Liver (tissue), 9 donors: ENCODE results near the gene UBASH3B. TPM values are rescaled to one million over a fixed set of nuclear protein-coding genes. Genes with fewer than 3 reads are reported as not detected.

Experiments used
- DNase-seq: peaks from one replicate; pipeline ENCODE4 v3.0.0-alpha.2; 2017; ENCODE audit warnings: low spot score
- H3K27ac ChIP-seq, 2 donors: one replicate each; pipeline ENCODE4 v1.7.0; 2013; ENCODE audit warnings: inconsistent platforms in 2 of 2, low read length in 2 of 2, control low read depth in 1 of 2, low read depth in 1 of 2, mild to moderate bottlenecking in 1 of 2
- H3K27me3 ChIP-seq, 4 donors: one replicate each; pipeline versions ENCODE4 v1.6.1 to v1.7.0; 2013; ENCODE audit warnings: low read length in 3 of 4, inconsistent platforms in 1 of 4, mild to moderate bottlenecking in 1 of 4, moderate library complexity in 1 of 4; ENCODE audit not compliant: control insufficient read depth in 4 of 4, insufficient read depth in 4 of 4
- H3K36me3 ChIP-seq, 4 donors: one replicate each; pipeline versions ENCODE4 v1.6.1 to v1.7.0; 2013; ENCODE audit warnings: low read length in 3 of 4, mild to moderate bottlenecking in 3 of 4, low read depth in 1 of 4, moderate library complexity in 1 of 4; ENCODE audit not compliant: control insufficient read depth in 4 of 4, insufficient read depth in 3 of 4
- H3K4me1 ChIP-seq, 4 donors: one replicate each; pipeline versions ENCODE4 v1.6.1 to v1.7.0; 2013; ENCODE audit warnings: low read length in 3 of 4, mild to moderate bottlenecking in 3 of 4, moderate library complexity in 1 of 4; ENCODE audit not compliant: control insufficient read depth in 4 of 4, insufficient read depth in 4 of 4
- H3K4me3 ChIP-seq, 3 donors: one replicate each; pipeline versions ENCODE4 v1.6.1 to v1.7.0; 2013; ENCODE audit warnings: low read length in 3 of 3, control low read depth in 1 of 3, low read depth in 1 of 3, mild to moderate bottlenecking in 1 of 3
- H3K9ac ChIP-seq, 2 donors: one replicate each; pipeline ENCODE4 v1.7.0; 2013; ENCODE audit warnings: low read length in 2 of 2, mild to moderate bottlenecking in 2 of 2, moderate library complexity in 2 of 2, control low read depth in 1 of 2, low read depth in 1 of 2
- H3K9me3 ChIP-seq, 4 donors: one replicate each; pipeline versions ENCODE4 v1.6.1 to v1.7.0; 2013; ENCODE audit warnings: low read length in 3 of 4; ENCODE audit not compliant: control insufficient read depth in 4 of 4
- ATF3 ChIP-seq: IDR thresholded peaks from 2 replicates; pipeline ENCODE4 v1.6.1; 2016; ENCODE audit warnings: antibody characterized with exemption
- CTCF ChIP-seq: fragments of 150-350 bp; IDR thresholded peaks from 2 replicates; pipeline ENCODE4 v1.5.1; 2017; ENCODE audit warnings: improper control_type of control experiment, low read depth, low read length; ENCODE audit not compliant: missing input control
- EGR1 ChIP-seq, 2 donors: IDR thresholded peaks; 2 replicates each; pipeline ENCODE4 v1.6.1; 2016 to 2018; ENCODE audit warnings: antibody characterized with exemption in 2 of 2, low read depth in 2 of 2
- FOXA1 ChIP-seq: IDR thresholded peaks from 2 replicates; pipeline ENCODE4 v1.6.1; 2016; ENCODE audit warnings: antibody characterized with exemption
- FOXA2 ChIP-seq: IDR thresholded peaks from 2 replicates; pipeline ENCODE4 v1.6.1; 2016; ENCODE audit warnings: antibody characterized with exemption
- GABPA ChIP-seq, 2 donors: IDR thresholded peaks in 1 of 2; conservative IDR thresholded peaks in 1 of 2; 2 replicates each; pipeline ENCODE4 v1.6.1; 2016; ENCODE audit warnings: antibody characterized with exemption in 2 of 2, mild to moderate bottlenecking in 1 of 2, moderate library complexity in 1 of 2
- HNF4A ChIP-seq, 2 donors: conservative IDR thresholded peaks; 2 replicates each; pipeline ENCODE4 v1.6.1; 2016; ENCODE audit warnings: antibody characterized with exemption in 2 of 2, mild to moderate bottlenecking in 2 of 2
- HNF4G ChIP-seq: IDR thresholded peaks from 2 replicates; pipeline ENCODE4 v1.6.1; 2016; ENCODE audit warnings: antibody characterized with exemption
- JUND ChIP-seq, 2 donors: IDR thresholded peaks; 2 replicates each; pipeline ENCODE4 v1.6.1; 2016; ENCODE audit warnings: antibody characterized with exemption in 2 of 2
- MAX ChIP-seq: IDR thresholded peaks from 2 replicates; pipeline ENCODE4 v1.6.1; 2016; ENCODE audit warnings: antibody characterized with exemption
- NR2F2 ChIP-seq: IDR thresholded peaks from 2 replicates; pipeline ENCODE4 v1.6.1; 2016; ENCODE audit warnings: antibody characterized with exemption
- RAD21 ChIP-seq, 2 donors: IDR thresholded peaks; 2 replicates each; pipeline ENCODE4 v1.6.1; 2016; ENCODE audit warnings: antibody characterized with exemption in 2 of 2, mild to moderate bottlenecking in 2 of 2
- REST ChIP-seq: IDR thresholded peaks from 2 replicates; pipeline ENCODE4 v1.6.1; 2016; ENCODE audit warnings: antibody characterized with exemption, mild to moderate bottlenecking
- RXRA ChIP-seq, 2 donors: IDR thresholded peaks; 2 replicates each; pipeline ENCODE4 v1.6.1; 2017 to 2018; ENCODE audit warnings: antibody characterized with exemption in 2 of 2, mild to moderate bottlenecking in 1 of 2
- SP1 ChIP-seq: IDR thresholded peaks from 2 replicates; pipeline ENCODE4 v1.6.1; 2018; ENCODE audit warnings: antibody characterized with exemption, mild to moderate bottlenecking
- TAF1 ChIP-seq: conservative IDR thresholded peaks from 2 replicates; pipeline ENCODE4 v1.6.1; 2016; ENCODE audit warnings: antibody characterized with exemption, mild to moderate bottlenecking
- YY1 ChIP-seq: IDR thresholded peaks from 2 replicates; pipeline ENCODE4 v1.6.1; 2016; ENCODE audit warnings: antibody characterized with exemption, mild to moderate bottlenecking
- ZBTB33 ChIP-seq: IDR thresholded peaks from 2 replicates; pipeline ENCODE4 v1.6.1; 2016; ENCODE audit warnings: antibody characterized with exemption
- WGBS: extraction: QIAGEN DNeasy Blood & Tissue Kit; methylation state at CpG from one replicate; pipeline ENCODE4 v1.1.7; 2013; 5-methylcytosine and 5-hydroxymethylcytosine counted together
- polyA plus RNA-seq, 2 donors: library from polyadenylated mRNA; stranded (reverse) in 1 of 2; unstranded in 1 of 2; fragments of 200-250 nt in 1 of 2; fragments of >200 nt in 1 of 2; fragmentation: Nextera tagmentation in 1 of 2; extraction: Ambion mirVana in 1 of 2; gene quantifications; one replicate each; pipeline versions ENCODE4 v1.2.1 to v1.2.3, GENCODE V29; 2013 to 2015
- total RNA-seq, 2 donors: library from RNA; depleted of rRNA; stranded (reverse); fragments of >200 nt; gene quantifications; one replicate each; pipeline ENCODE4 v1.2.3, GENCODE V29; 2014
- donor health status: healthy.
- donor health status: healthy.
- donor health status: healthy.
- donor health status: healthy.
- donor health status: healthy.

UBASH3B gene
- total and polyA plus RNA-seq, 4 donors = 0.48 to 5.5 (median 2.5) TPM

- TF ChIP-seq ATF3 = no peak
- no peak for TF ChIP-seq HNF4A (conservative IDR thresholded peaks at IDR 0.05)
- no peak for TF ChIP-seq FOXA1
- TF ChIP-seq YY1 = no peak
- no peak for TF ChIP-seq HNF4G
- no peak for TF ChIP-seq JUND (IDR thresholded peaks at IDR 0.05)
- no peak for TF ChIP-seq FOXA2
- no peak for TF ChIP-seq EGR1 (IDR thresholded peaks at IDR 0.05; ENCODE audit: low read depth in 2 of 2)
- no peak for TF ChIP-seq SP1
- no peak for TF ChIP-seq TAF1
Measured at GRCh38 chr11:122772945-122773344, 117.4 kb downstream of the UBASH3B start (continued).

GRCh38 chr11:122773781-122774266 lies 118.3 kb downstream of the UBASH3B start:
- H3K4me3 ChIP-seq = no peak overlapping the region
- no peaks in the 10 kb centered on the region for H3K9me3 ChIP-seq
- 65% methylated on average over 8 of the region's 8 CpGs for WGBS
- no peak for DNase-seq
- no peaks in the 10 kb centered on the region for H3K36me3 ChIP-seq
- H3K27ac ChIP-seq = no peak overlapping the region
- peaks cover 0 to 4% (median 0%) of the 10 kb centered on the region in 4 donors for H3K27me3 ChIP-seq
- no peaks in the 10 kb centered on the region for H3K4me1 ChIP-seq
- TF ChIP-seq SP1 = no peak
- TF ChIP-seq TAF1 = no peak
- no peak for TF ChIP-seq EGR1 (IDR thresholded peaks at IDR 0.05; ENCODE audit: low read depth in 2 of 2)
- peak; percentile 32 for TF ChIP-seq NR2F2
- H3K9ac ChIP-seq = no peak overlapping the region

GRCh38 chr11:122775675-122776271 lies 120.3 kb downstream of the UBASH3B start:
- WGBS = 73% methylated on average over 3 of the region's 3 CpGs
- H3K27me3 ChIP-seq = peaks cover 0 to 4% (median 0%) of the 10 kb centered on the region in 4 donors

More at GRCh38 chr11:122775675-122776271, 120.3 kb downstream of the UBASH3B start:
- H3K4me1 ChIP-seq = no peaks in the 10 kb centered on the region
- no peak overlapping the region for H3K4me3 ChIP-seq
- H3K27ac ChIP-seq = no peak overlapping the region
- H3K9me3 ChIP-seq = no peaks in the 10 kb centered on the region
- no peak overlapping the region for H3K9ac ChIP-seq
- no peaks in the 10 kb centered on the region for H3K36me3 ChIP-seq
- TF ChIP-seq EGR1 (IDR thresholded peaks at IDR 0.05; ENCODE audit: low read depth in 2 of 2) (no peak), RAD21 (IDR thresholded peaks at IDR 0.05) (no peak), HNF4G (no peak), MAX (no peak), REST (no peak), RXRA (IDR thresholded peaks at IDR 0.05) (no peak), CTCF (no peak), HNF4A (conservative IDR thresholded peaks at IDR 0.05) (no peak), TAF1 (no peak), ZBTB33 (no peak), YY1 (no peak), GABPA (IDR thresholded peaks at IDR 0.05 in 1 of 2, conservative IDR thresholded peaks at IDR 0.05 in 1 of 2) (no peak), JUND (IDR thresholded peaks at IDR 0.05) (no peak), FOXA2 (no peak), FOXA1 (no peak), SP1 (no peak), ATF3 (no peak)
- no peak for DNase-seq
